Forelimb muscle (tissue), 1 donor: ENCODE measurements around the gene FRA10AC1. TPM values are rescaled to one million over a fixed set of nuclear protein-coding genes. Genes with fewer than 3 reads are reported as not detected.

Experiments used
- DNase-seq: peaks from one replicate; pipeline ENCODE4 v3.0.0-alpha.2; 2013; ENCODE audit warnings: low read depth
- polyA plus RNA-seq: library from polyadenylated mRNA; unstranded; fragments of 120-200 nt; gene quantifications from one replicate; pipeline ENCODE4 v1.2.1, GENCODE V29; 2013; ENCODE audit not compliant: insufficient read length

The FRA10AC1 gene
- polyA plus RNA-seq, 1 donor: 25.9 TPM

DNA sequence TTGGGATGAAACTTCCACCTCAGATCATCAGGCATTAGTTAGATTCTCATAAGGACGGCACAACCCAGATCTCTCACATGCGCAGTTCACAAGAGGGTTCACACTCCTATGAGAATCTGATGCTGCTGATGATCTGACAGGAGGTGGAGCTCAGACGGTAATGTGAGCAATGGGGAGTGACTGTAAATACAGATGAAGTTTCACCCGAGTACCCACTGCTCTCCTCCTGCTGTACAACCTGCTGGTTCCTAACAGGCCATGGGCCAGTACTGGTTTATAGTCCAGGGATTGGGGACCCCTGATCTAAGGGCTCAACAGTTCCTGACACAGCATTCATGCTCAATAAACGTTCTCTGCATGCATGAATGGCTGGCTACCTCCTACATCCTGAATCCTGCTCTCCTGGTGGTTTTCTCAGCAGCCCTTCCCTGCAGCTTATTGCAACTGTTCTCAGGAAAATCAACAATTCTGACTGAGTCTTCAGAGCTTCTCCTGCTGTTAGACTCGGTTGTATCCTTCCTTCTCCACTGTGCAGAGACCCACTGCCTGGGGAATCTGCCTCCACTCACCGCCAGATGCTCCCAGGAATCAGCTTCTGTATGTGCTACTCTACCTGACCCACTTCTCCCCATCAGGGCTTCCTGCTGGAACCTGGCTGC, 72.6 kb downstream of the FRA10AC1 start:
- no peak for DNase-seq

GRCh38 chr10:93628858-93629257, 73.5 kb downstream of the FRA10AC1 start:
- no peak for DNase-seq

GRCh38 chr10:93622942-93623341, 79.5 kb downstream of the FRA10AC1 start:
- DNase-seq: no peak

GRCh38 chr10:93620925-93621324, 81.5 kb downstream of the FRA10AC1 start:
- DNase-seq: no peak

Other genes starting within 250 kb of the FRA10AC1 start
- gene MYOF, start 220.3 kb downstream of the FRA10AC1 start, polyA plus RNA-seq: 52.4 TPM
- gene CEP55, start 206.0 kb downstream of the FRA10AC1 start, polyA plus RNA-seq: 6.2 TPM
- 0.04 TPM for gene FFAR4, start 135.9 kb downstream of the FRA10AC1 start, polyA plus RNA-seq
- 1.9 TPM for gene RBP4, start 101.4 kb downstream of the FRA10AC1 start, polyA plus RNA-seq
- gene PDE6C, start 90.1 kb downstream of the FRA10AC1 start, polyA plus RNA-seq: 0.58 TPM
- gene LGI1, start 55.3 kb upstream of the FRA10AC1 start, polyA plus RNA-seq: 34.6 TPM
- gene SLC35G1, start 191.4 kb upstream of the FRA10AC1 start, polyA plus RNA-seq: 3.6 TPM